Mesendoderm (in vitro differentiated cells): Measurements from ENCODE around the gene HSD17B3.
A peak's percentile ranks its signal among the peaks of the same experiment; 100 is the strongest.
"Not testable (repeated sequence)": the region's sequence is repeated elsewhere in the genome, so short reads cannot be mapped to it uniquely, and the experiment has no call there.

Experiments used
- DNase-seq: peaks from one replicate; pipeline ENCODE4 v3.0.0; 2013
- H2AK5ac ChIP-seq: 2 replicates; pipeline ENCODE4 v1.6.1; 2013; ENCODE audit warnings: low read length, inconsistent platforms
- H2BK120ac ChIP-seq: 2 replicates; pipeline ENCODE4 v1.6.1; 2013; ENCODE audit warnings: low read depth, mild to moderate bottlenecking, low read length, moderate library complexity, mixed read lengths
- H2BK15ac ChIP-seq: replicated peaks from 2 replicates; pipeline ENCODE4 v1.6.1; 2013; ENCODE audit warnings: low read depth, mild to moderate bottlenecking, moderate library complexity
- H2BK5ac ChIP-seq: 2 replicates; pipeline ENCODE4 v1.6.1; 2013; ENCODE audit warnings: low read length, inconsistent platforms
- H3K18ac ChIP-seq: 2 replicates; pipeline ENCODE4 v1.6.1; 2013; ENCODE audit warnings: mild to moderate bottlenecking, low read length, mixed read lengths
- H3K23ac ChIP-seq: one replicate; pipeline ENCODE4 v1.6.1; 2013; ENCODE audit warnings: low read length
- H3K27ac ChIP-seq: 2 replicates; pipeline ENCODE4 v1.5.1; 2013; ENCODE audit warnings: low read depth, mild to moderate bottlenecking, inconsistent platforms, low read length, moderate library complexity
- H3K27me3 ChIP-seq: 2 replicates; pipeline ENCODE4 v1.6.1; 2013; ENCODE audit warnings: low read length, control low read depth, mild to moderate bottlenecking, inconsistent platforms; ENCODE audit not compliant: insufficient read depth, poor library complexity
- H3K36me3 ChIP-seq: 2 replicates; pipeline ENCODE4 v1.6.1; 2013; ENCODE audit warnings: low read length, inconsistent platforms; ENCODE audit not compliant: control insufficient read depth, insufficient read depth
- H3K4ac ChIP-seq: one replicate; pipeline ENCODE4 v1.6.1; 2013; ENCODE audit warnings: low read depth, mild to moderate bottlenecking, low read length, moderate library complexity
- H3K4me1 ChIP-seq: 2 replicates; pipeline ENCODE4 v1.6.1; 2013; ENCODE audit warnings: low read depth, low read length, inconsistent platforms; ENCODE audit not compliant: control insufficient read depth
- H3K4me2 ChIP-seq: 2 replicates; pipeline ENCODE4 v1.6.1; 2013; ENCODE audit warnings: low read length
- H3K4me3 ChIP-seq: 2 replicates; pipeline ENCODE4 v1.5.1; 2013; ENCODE audit warnings: mild to moderate bottlenecking, low read length
- H3K56ac ChIP-seq: one replicate; pipeline ENCODE4 v1.6.1; 2013; ENCODE audit warnings: low read length
- H3K79me1 ChIP-seq: 2 replicates; pipeline ENCODE4 v1.6.1; 2013; ENCODE audit warnings: low read length, inconsistent platforms
- H3K79me2 ChIP-seq: 2 replicates; pipeline ENCODE4 v1.6.1; 2013; ENCODE audit warnings: mild to moderate bottlenecking, low read length; ENCODE audit not compliant: control insufficient read depth, insufficient read depth
- H3K9ac ChIP-seq: 2 replicates; pipeline ENCODE4 v1.6.1; 2013; ENCODE audit warnings: low read length, inconsistent platforms
- H4K5ac ChIP-seq: one replicate; pipeline ENCODE4 v1.6.1; 2013; ENCODE audit warnings: low read length
- H4K8ac ChIP-seq: one replicate; pipeline ENCODE4 v1.6.1; 2013; ENCODE audit warnings: low read depth, mild to moderate bottlenecking, control low read depth, low read length, moderate library complexity
- WGBS: extraction: QIAGEN DNeasy Blood & Tissue Kit; methylation state at CpG from one replicate; pipeline ENCODE4 v1.1.7; 2013; ENCODE audit warnings: low lambda C conversion rate, missing lambda C conversion rate; ENCODE audit not compliant: insufficient coverage; ENCODE audit errors: extremely low coverage; 5-methylcytosine and 5-hydroxymethylcytosine counted together

HSD17B3 gene

GRCh38 chr9:96189995-96190394 lies 112.0 kb downstream of the HSD17B3 start:
- Histone ChIP-seq H3K56ac (no peak overlapping the region), H3K23ac (no peak overlapping the region), H3K79me2 (no peaks in the 10 kb centered on the region), H2BK15ac (no peak overlapping the region), H3K4ac (no peak overlapping the region), H4K8ac (no peak overlapping the region), H3K36me3 (no peaks in the 10 kb centered on the region), H3K18ac (no peak overlapping the region), H2BK5ac (no peak overlapping the region), H4K5ac (no peak overlapping the region), H3K79me1 (no peaks in the 10 kb centered on the region), H3K4me2 (no peak overlapping the region), H3K4me3 (no peak overlapping the region), H2BK120ac (no peak overlapping the region), H3K27ac (no peak overlapping the region), H3K9ac (no peak overlapping the region), H3K27me3 (no peaks in the 10 kb centered on the region), H2AK5ac (no peak overlapping the region), H3K4me1 (peaks cover 5% of the 10 kb centered on the region)
- DNase-seq: no peak
- no CpG with 5 or more reads among the region's 2 CpGs for WGBS

GRCh38 chr9:96189581-96189980 lies 112.4 kb downstream of the HSD17B3 start:
- WGBS: no CpG with 5 or more reads among the region's 2 CpGs
- H3K9ac ChIP-seq, H3K56ac ChIP-seq, DNase-seq, H3K4ac ChIP-seq, H4K8ac ChIP-seq, H3K27ac ChIP-seq, H2BK120ac ChIP-seq, H3K27me3 ChIP-seq, H3K18ac ChIP-seq, H2BK15ac ChIP-seq, H4K5ac ChIP-seq, H2AK5ac ChIP-seq, H3K79me2 ChIP-seq, H3K36me3 ChIP-seq, H3K23ac ChIP-seq, H3K4me2 ChIP-seq, H3K79me1 ChIP-seq, H3K4me3 ChIP-seq, H2BK5ac ChIP-seq, H3K4me1 ChIP-seq: not testable (repeated sequence)

GRCh38 chr9:96188571-96188970 lies 113.4 kb downstream of the HSD17B3 start:
- H3K79me2 ChIP-seq: no peaks in the 10 kb centered on the region
- no peak overlapping the region for H3K4ac ChIP-seq
- H2BK15ac ChIP-seq: no peak overlapping the region
- no peak for DNase-seq
- no peak overlapping the region for H2BK120ac ChIP-seq
- no peak overlapping the region for H2BK5ac ChIP-seq
- no peaks in the 10 kb centered on the region for H3K79me1 ChIP-seq
- WGBS: no CpG with 5 or more reads among the region's 5 CpGs
- no peak overlapping the region for H3K23ac ChIP-seq
- H3K18ac ChIP-seq: no peak overlapping the region
- peaks cover 5% of the 10 kb centered on the region for H3K4me1 ChIP-seq
- no peak overlapping the region for H4K8ac ChIP-seq
- no peak overlapping the region for H3K4me3 ChIP-seq
- H2AK5ac ChIP-seq: no peak overlapping the region
- H3K4me2 ChIP-seq: no peak overlapping the region
- H3K56ac ChIP-seq: no peak overlapping the region
- no peak overlapping the region for H4K5ac ChIP-seq
- H3K36me3 ChIP-seq: no peaks in the 10 kb centered on the region
- H3K27ac ChIP-seq: no peak overlapping the region
- H3K9ac ChIP-seq: no peak overlapping the region
- no peaks in the 10 kb centered on the region for H3K27me3 ChIP-seq

- Histone ChIP-seq H3K4ac (no peak overlapping the region), H3K56ac (no peak overlapping the region), H3K23ac (no peak overlapping the region), H3K4me2 (no peak overlapping the region), H3K79me1 (no peaks in the 10 kb centered on the region), H2BK15ac (no peak overlapping the region), H3K36me3 (no peaks in the 10 kb centered on the region), H2AK5ac (no peak overlapping the region), H3K27ac (no peak overlapping the region), H3K4me3 (no peak overlapping the region), H2BK5ac (no peak overlapping the region), H3K9ac (no peak overlapping the region), H3K79me2 (no peaks in the 10 kb centered on the region), H3K18ac (no peak overlapping the region), H2BK120ac (no peak overlapping the region), H3K4me1 (peaks cover 5% of the 10 kb centered on the region), H4K5ac (no peak overlapping the region), H3K27me3 (no peaks in the 10 kb centered on the region), H4K8ac (no peak overlapping the region)
- 100% methylated on average over 1 of the region's 12 CpGs for WGBS
- no peak for DNase-seq
These were observed 114.8 kb downstream of the HSD17B3 start for GRCh38 chr9:96187151-96187555.

- no peak overlapping the region for H3K4me2 ChIP-seq
- peak overlapping the region; percentile 82 for H3K56ac ChIP-seq
- H2BK15ac ChIP-seq: no peak overlapping the region
- H3K79me2 ChIP-seq: no peaks in the 10 kb centered on the region
- no peaks in the 10 kb centered on the region for H3K27me3 ChIP-seq
- no peaks in the 10 kb centered on the region for H3K36me3 ChIP-seq
- H3K79me1 ChIP-seq: no peaks in the 10 kb centered on the region
- H3K4me3 ChIP-seq: no peak overlapping the region
- H3K4ac ChIP-seq: no peak overlapping the region
- H3K27ac ChIP-seq: no peak overlapping the region
- H2AK5ac ChIP-seq: no peak overlapping the region
- no peak overlapping the region for H4K5ac ChIP-seq
- no peak overlapping the region for H2BK5ac ChIP-seq
- peaks cover 5% of the 10 kb centered on the region for H3K4me1 ChIP-seq
- no peak overlapping the region for H3K18ac ChIP-seq
- no peak overlapping the region for H4K8ac ChIP-seq
- H3K23ac ChIP-seq: no peak overlapping the region
- H2BK120ac ChIP-seq: no peak overlapping the region
- WGBS: no CpG with 5 or more reads among the region's 18 CpGs
- H3K9ac ChIP-seq: peak overlapping the region; percentile 34
- DNase-seq: peak; percentile 72
These were observed 115.4 kb downstream of the HSD17B3 start for GRCh38 chr9:96186591-96187011.

GRCh38 chr9:96185518-96186156 lies 116.3 kb downstream of the HSD17B3 start:
- Histone ChIP-seq H3K27ac (no peak overlapping the region), H2BK15ac (no peak overlapping the region), H3K18ac (no peak overlapping the region), H2BK5ac (no peak overlapping the region), H3K27me3 (no peaks in the 10 kb centered on the region), H3K4me3 (no peak overlapping the region), H3K4ac (no peak overlapping the region), H4K8ac (no peak overlapping the region), H3K36me3 (no peaks in the 10 kb centered on the region), H3K56ac (no peak overlapping the region), H3K9ac (no peak overlapping the region), H3K4me2 (no peak overlapping the region), H4K5ac (no peak overlapping the region), H3K79me1 (no peaks in the 10 kb centered on the region), H3K4me1 (peaks cover 5% of the 10 kb centered on the region), H2BK120ac (no peak overlapping the region), H3K23ac (no peak overlapping the region), H2AK5ac (no peak overlapping the region), H3K79me2 (no peaks in the 10 kb centered on the region)
- no CpG with 5 or more reads among the region's 2 CpGs for WGBS
- DNase-seq: no peak
